ENCODE measurements around the gene LONRF2.

GRCh38 chr2:100236166-100236565, 86.1 kb downstream of the LONRF2 start:
- TF ChIP-seq CTCF (IDR thresholded peaks at IDR 0.05) (no peak), POLR2A (IDR thresholded peaks at IDR 0.05) (no peak)
